ENCODE measurements around the gene WWC1.

DNA sequence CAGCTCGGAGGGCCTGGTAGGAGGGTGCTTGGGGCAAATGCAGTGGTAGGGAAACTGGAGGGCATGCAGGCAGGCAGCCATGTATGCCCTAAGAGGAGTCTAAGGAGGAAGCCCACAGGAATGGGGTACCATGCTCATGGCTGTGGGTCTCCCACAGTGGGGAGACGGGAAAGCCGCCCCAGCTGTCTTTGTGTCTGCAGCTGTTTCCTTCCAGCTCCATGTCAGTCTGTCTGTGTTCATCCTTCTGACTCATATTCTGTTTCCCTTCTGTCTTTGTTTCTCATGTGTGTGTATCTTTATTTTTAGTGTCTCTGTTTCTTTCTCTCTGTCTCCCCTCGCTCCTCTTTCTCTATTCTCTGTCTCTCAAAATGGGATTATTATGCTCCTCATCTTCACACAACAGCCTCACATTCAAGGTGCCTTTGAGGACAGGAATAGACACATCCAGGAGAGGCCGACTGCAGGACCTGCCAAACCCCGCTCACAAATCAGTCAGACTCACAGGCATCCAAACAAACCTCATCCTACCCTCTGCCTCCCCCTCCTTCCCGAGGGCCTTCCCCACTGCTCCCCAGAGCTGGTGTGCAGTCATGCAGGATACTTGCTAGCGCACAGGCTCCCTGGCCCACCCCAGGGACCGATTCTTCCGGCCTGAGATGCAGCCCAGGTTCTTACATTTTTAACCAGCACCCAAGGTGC is 126.4 kb downstream of the WWC1 start:
- TF ChIP-seq POLR2AphosphoS5 (IDR thresholded peaks at IDR 0.05; ENCODE audit: low read length) (no peak), HDAC6 (IDR thresholded peaks at IDR 0.05; ENCODE audit: unreplicated experiment) (no peak), SREBF2 (IDR thresholded peaks at IDR 0.05; ENCODE audit: low read length) (no peak)
